CD8-positive, alpha-beta memory T cell (primary cell): ENCODE measurements around the gene CYBB. TPM values are rescaled to one million over a fixed set of nuclear protein-coding genes. Genes with fewer than 3 reads are reported as not detected.

Source experiments
- CTCF ChIA-PET: fragments of 350-600 bp; sonication (Branson Sonifier 250); formaldehyde crosslinking; loops from one replicate; lab custom pipeline; 2021; ENCODE audit warnings: antibody characterized with exemption; lab: Charles Lee
- POLR2A ChIA-PET: fragments of 350-600 bp; sonication (Branson Sonifier 250); formaldehyde crosslinking; loops from one replicate; lab custom pipeline; 2021; ENCODE audit warnings: antibody characterized with exemption; lab: Charles Lee
- DNase-seq, 5 donors: peaks; one replicate each; pipeline versions ENCODE4 v3.0.0 to v3.0.0-alpha.2; 2020 to 2022; ENCODE audit warnings: mixed read lengths in 1 of 5
- H3K27ac ChIP-seq: one replicate; pipeline ENCODE4 v1.7.0; 2013; ENCODE audit warnings: low read depth, mild to moderate bottlenecking, low read length, moderate library complexity
- H3K27me3 ChIP-seq: 2 replicates; pipeline ENCODE4 v1.7.0; 2013; ENCODE audit warnings: low read length, mild to moderate bottlenecking; ENCODE audit not compliant: insufficient read depth, poor library complexity, severe bottlenecking
- H3K36me3 ChIP-seq: 2 replicates; pipeline ENCODE4 v1.7.0; 2013; ENCODE audit warnings: mild to moderate bottlenecking, low read length, moderate library complexity; ENCODE audit not compliant: insufficient read depth
- H3K4me1 ChIP-seq: 2 replicates; pipeline ENCODE4 v1.7.0; 2013; ENCODE audit warnings: mild to moderate bottlenecking, low read length, moderate library complexity; ENCODE audit not compliant: insufficient read depth
- H3K4me3 ChIP-seq: 2 replicates; pipeline ENCODE4 v1.7.0; 2013; ENCODE audit warnings: mild to moderate bottlenecking, low read length
- H3K9me3 ChIP-seq: 2 replicates; pipeline ENCODE4 v1.7.0; 2013; ENCODE audit warnings: mild to moderate bottlenecking, low read length
- H3K27ac Mint-ChIP-seq, 8 donors: one replicate each; pipeline ENCODE4 v1.8.0; 2020 to 2021; ENCODE audit warnings: mixed read lengths in 8 of 8, mild to moderate bottlenecking in 6 of 8, inconsistent platforms in 3 of 8, moderate library complexity in 3 of 8
- H3K27me3 Mint-ChIP-seq, 2 donors: one replicate each; pipeline ENCODE4 v1.8.0; 2020 to 2021; ENCODE audit warnings: mixed read lengths in 2 of 2, mild to moderate bottlenecking in 1 of 2, moderate library complexity in 1 of 2
- H3K36me3 Mint-ChIP-seq, 3 donors: one replicate each; pipeline ENCODE4 v1.8.0; 2020 to 2021; ENCODE audit warnings: mixed read lengths in 3 of 3, inconsistent platforms in 1 of 3, mild to moderate bottlenecking in 1 of 3
- H3K4me1 Mint-ChIP-seq, 3 donors: one replicate each; pipeline ENCODE4 v1.8.0; 2020 to 2021; ENCODE audit warnings: mixed read lengths in 3 of 3, inconsistent platforms in 1 of 3, mild to moderate bottlenecking in 1 of 3
- H3K4me3 Mint-ChIP-seq, 7 donors: one replicate each; pipeline ENCODE4 v1.8.0; 2020 to 2021; ENCODE audit warnings: mixed read lengths in 7 of 7, mild to moderate bottlenecking in 6 of 7, moderate library complexity in 4 of 7, inconsistent platforms in 2 of 7
- H3K9me3 Mint-ChIP-seq, 5 donors: one replicate each; pipeline ENCODE4 v1.8.0; 2020 to 2022; ENCODE audit warnings: mixed read lengths in 5 of 5, mild to moderate bottlenecking in 3 of 5, moderate library complexity in 2 of 5, inconsistent platforms in 1 of 5
- polyA plus RNA-seq: library from polyadenylated mRNA; unstranded; fragments of 300-500 nt; fragmentation: Illumina TruSeq; gene quantifications from one replicate; pipeline ENCODE4 v1.2.3, GENCODE V29; 2021
- total RNA-seq, 2 experiments: library from RNA; stranded (reverse); gene quantifications; one replicate each; pipeline ENCODE4 v1.2.3, GENCODE V29; 2021

Gene CYBB
- total and polyA plus RNA-seq, 3 experiments from 2014 or later = 3.0 to 3.7 TPM; not detected in 1

DNA sequence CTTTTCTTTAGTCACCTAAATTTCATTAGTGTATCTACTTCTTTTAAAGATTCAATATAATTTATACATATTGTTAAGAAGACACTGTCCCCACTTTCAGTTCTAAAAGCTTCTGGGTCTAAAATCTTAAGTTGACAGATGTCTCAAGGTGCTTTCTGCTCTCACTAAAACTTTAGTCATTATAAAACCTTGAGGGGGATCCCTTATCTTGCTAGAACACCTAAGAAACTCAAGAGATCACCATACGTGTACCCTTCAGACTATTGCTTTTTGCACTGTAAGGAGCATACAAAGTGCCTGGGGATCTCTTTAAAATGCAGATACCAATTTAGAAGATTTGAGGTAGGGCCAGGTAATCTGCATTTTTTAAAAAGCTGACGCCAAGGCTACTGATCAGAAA is 30.1 kb downstream of the CYBB start:
- H3K27me3 ChIP-seq = no peaks in the 10 kb centered on the region
- H3K36me3 ChIP-seq = no peaks in the 10 kb centered on the region
- peaks cover 0 to 6% of the 10 kb centered on the region in 2 donors for H3K27me3 Mint-ChIP-seq
- no peak for DNase-seq
- POLR2A ChIA-PET = no interaction called here
- H3K4me3 ChIP-seq = no peak overlapping the region
- no peak overlapping the region for H3K27ac ChIP-seq
- H3K4me1 Mint-ChIP-seq = no peaks in the 10 kb centered on the region
- no peak overlapping the region for H3K27ac Mint-ChIP-seq
- no peaks in the 10 kb centered on the region for H3K9me3 ChIP-seq
- CTCF ChIA-PET = no interaction called here
- H3K36me3 Mint-ChIP-seq = no peaks in the 10 kb centered on the region
- no peaks in the 10 kb centered on the region for H3K9me3 Mint-ChIP-seq
- no peaks in the 10 kb centered on the region for H3K4me1 ChIP-seq
- H3K4me3 Mint-ChIP-seq = no peak overlapping the region

DNA sequence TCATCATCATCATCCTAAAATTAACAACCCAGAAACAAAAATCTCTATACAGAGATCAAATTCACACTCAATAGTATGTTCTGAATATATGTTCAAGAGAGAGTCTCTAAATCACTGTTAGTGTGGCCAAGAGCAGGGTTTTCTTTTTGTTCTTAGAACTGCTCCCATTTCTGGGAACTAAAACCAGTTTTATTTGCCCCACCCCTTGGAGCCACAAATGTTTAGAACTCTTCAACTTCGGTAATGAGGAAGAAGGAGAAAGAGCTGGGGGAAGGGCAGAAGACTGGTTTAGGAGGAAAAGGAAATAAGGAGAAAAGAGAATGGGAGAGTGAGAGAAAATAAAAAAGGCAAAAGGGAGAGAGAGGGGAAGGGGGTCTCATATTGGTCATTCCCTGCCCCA is 32.3 kb downstream of the CYBB start:
- Histone ChIP-seq H3K4me1 (no peaks in the 10 kb centered on the region), H3K36me3 (no peaks in the 10 kb centered on the region), H3K9me3 (no peaks in the 10 kb centered on the region), H3K27ac (no peak overlapping the region), H3K4me3 (no peak overlapping the region), H3K27me3 (no peaks in the 10 kb centered on the region)
- no peak for DNase-seq
- no peak overlapping the region for H3K4me3 Mint-ChIP-seq
- H3K27me3 Mint-ChIP-seq = peaks cover 8 to 9% of the 10 kb centered on the region in 2 donors
- no peaks in the 10 kb centered on the region for H3K4me1 Mint-ChIP-seq
- ChIA-PET CTCF (no interaction called here), POLR2A (no interaction called here)
- no peak overlapping the region for H3K27ac Mint-ChIP-seq
- H3K36me3 Mint-ChIP-seq = no peaks in the 10 kb centered on the region
- H3K9me3 Mint-ChIP-seq = no peaks in the 10 kb centered on the region

DNA sequence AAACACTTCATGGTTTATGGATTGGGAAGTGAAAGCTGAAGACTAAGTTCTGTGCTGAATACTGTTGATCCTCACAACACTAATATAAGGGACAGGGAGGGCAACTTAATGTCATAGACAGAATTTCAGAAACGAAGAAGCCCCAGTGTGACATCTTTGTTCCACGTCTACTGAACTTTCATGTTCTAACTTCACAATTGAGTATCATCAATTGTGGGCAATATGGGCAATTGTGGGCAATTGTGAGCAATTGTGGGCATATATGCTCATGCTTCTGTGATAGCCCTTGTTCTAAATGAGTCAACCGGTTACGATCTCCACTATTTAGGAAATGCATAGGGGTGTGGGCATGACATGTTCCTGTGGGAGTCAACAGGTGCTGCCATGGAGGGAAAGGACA is 33.7 kb downstream of the CYBB start:
- no peak overlapping the region for H3K27ac ChIP-seq

GRCh38 chrX:37815366-37815765 is 35.5 kb downstream of the CYBB start:
- CTCF ChIA-PET = no interaction called here
- no peaks in the 10 kb centered on the region for H3K4me1 ChIP-seq
- no peaks in the 10 kb centered on the region for H3K9me3 ChIP-seq

More for the DNA sequence above, 33.7 kb downstream of the CYBB start:
- H3K9me3 ChIP-seq = no peaks in the 10 kb centered on the region
- Mint-ChIP-seq H3K4me3 (no peak overlapping the region), H3K36me3 (no peaks in the 10 kb centered on the region), H3K27me3 (peaks cover 7 to 9% of the 10 kb centered on the region in 2 donors), H3K9me3 (no peaks in the 10 kb centered on the region), H3K4me1 (no peaks in the 10 kb centered on the region), H3K27ac (no peak overlapping the region)
- POLR2A ChIA-PET = no interaction called here
- no peaks in the 10 kb centered on the region for H3K36me3 ChIP-seq
- DNase-seq = no peak
- no peaks in the 10 kb centered on the region for H3K4me1 ChIP-seq
- CTCF ChIA-PET = no interaction called here
- H3K4me3 ChIP-seq = no peak overlapping the region
- H3K27me3 ChIP-seq = no peaks in the 10 kb centered on the region

DNA sequence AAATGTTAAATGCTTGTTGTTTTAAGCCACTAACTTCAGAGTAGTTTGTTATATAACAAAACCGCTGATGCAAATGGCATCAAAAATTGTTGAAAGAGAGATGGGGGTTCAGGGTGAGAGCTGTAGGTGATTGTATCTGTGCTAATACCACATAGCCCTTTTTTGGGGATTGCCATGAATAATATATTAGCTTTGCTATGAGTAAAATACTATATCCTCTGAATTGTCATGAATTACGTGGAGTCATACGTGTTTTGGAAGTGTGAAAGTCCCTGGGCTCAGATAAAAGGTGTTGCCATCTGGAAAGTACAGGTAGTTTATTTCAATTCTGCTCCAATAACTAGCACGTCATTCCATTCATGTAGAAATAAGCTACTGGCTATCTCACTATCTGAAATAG is 36.9 kb downstream of the CYBB start:
- H3K4me1 ChIP-seq = no peaks in the 10 kb centered on the region
- no peaks in the 10 kb centered on the region for H3K36me3 Mint-ChIP-seq
- H3K27me3 Mint-ChIP-seq = peaks cover 9% of the 10 kb centered on the region in 2 donors
- no peak for DNase-seq
- CTCF ChIA-PET = no interaction called here
- H3K36me3 ChIP-seq = no peaks in the 10 kb centered on the region
- no peak overlapping the region for H3K4me3 Mint-ChIP-seq
- no peaks in the 10 kb centered on the region for H3K9me3 ChIP-seq
- POLR2A ChIA-PET = no interaction called here
- H3K4me1 Mint-ChIP-seq = no peaks in the 10 kb centered on the region
- no peak overlapping the region for H3K27ac Mint-ChIP-seq
- H3K27me3 ChIP-seq = no peaks in the 10 kb centered on the region
- no peaks in the 10 kb centered on the region for H3K9me3 Mint-ChIP-seq
- H3K27ac ChIP-seq = no peak overlapping the region
- no peak overlapping the region for H3K4me3 ChIP-seq

More at GRCh38 chrX:37815366-37815765, 35.5 kb downstream of the CYBB start:
- POLR2A ChIA-PET = no interaction called here
- Mint-ChIP-seq H3K27me3 (peaks cover 9% of the 10 kb centered on the region in 2 donors), H3K9me3 (no peaks in the 10 kb centered on the region), H3K4me1 (no peaks in the 10 kb centered on the region), H3K36me3 (no peaks in the 10 kb centered on the region), H3K27ac (no peak overlapping the region), H3K4me3 (no peak overlapping the region)
- H3K27ac ChIP-seq = no peak overlapping the region
- no peaks in the 10 kb centered on the region for H3K36me3 ChIP-seq
- no peaks in the 10 kb centered on the region for H3K27me3 ChIP-seq
- H3K4me3 ChIP-seq = no peak overlapping the region
- no peak for DNase-seq

GRCh38 chrX:37817176-37817575 is 37.3 kb downstream of the CYBB start:
- Histone ChIP-seq H3K4me1 (no peaks in the 10 kb centered on the region), H3K27me3 (no peaks in the 10 kb centered on the region), H3K9me3 (no peaks in the 10 kb centered on the region), H3K27ac (no peak overlapping the region), H3K4me3 (no peak overlapping the region), H3K36me3 (no peaks in the 10 kb centered on the region)
- CTCF ChIA-PET = no interaction called here
- no peak for DNase-seq
- H3K27ac Mint-ChIP-seq = no peak overlapping the region
- H3K36me3 Mint-ChIP-seq = no peaks in the 10 kb centered on the region
- no peak overlapping the region for H3K4me3 Mint-ChIP-seq
- H3K9me3 Mint-ChIP-seq = no peaks in the 10 kb centered on the region
- peaks cover 6 to 9% of the 10 kb centered on the region in 2 donors for H3K27me3 Mint-ChIP-seq
- H3K4me1 Mint-ChIP-seq = no peaks in the 10 kb centered on the region
- POLR2A ChIA-PET = no interaction called here

DNA sequence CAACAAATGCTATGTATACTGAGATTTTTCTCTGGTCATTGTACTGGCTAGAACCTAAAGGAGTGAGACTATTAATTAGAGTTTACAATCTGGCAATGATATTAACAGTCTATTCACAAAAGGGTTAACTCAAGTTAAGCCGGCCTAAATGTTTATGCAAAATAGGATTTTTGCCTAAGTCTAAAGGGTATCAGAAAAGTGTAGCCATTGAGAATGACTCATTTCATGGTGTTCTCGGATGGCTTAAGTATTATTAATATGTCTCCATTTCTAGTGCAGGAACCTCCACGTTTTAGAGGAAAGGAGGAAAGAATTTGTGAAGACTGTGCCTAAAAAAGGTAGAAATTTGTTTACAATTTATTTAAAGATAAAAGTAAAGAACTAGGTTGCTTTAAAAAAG is 37.7 kb downstream of the CYBB start:
- no peaks in the 10 kb centered on the region for H3K9me3 Mint-ChIP-seq
- CTCF ChIA-PET = no interaction called here
- H3K27me3 Mint-ChIP-seq = peaks cover 6 to 9% of the 10 kb centered on the region in 2 donors
- Histone ChIP-seq H3K4me1 (no peaks in the 10 kb centered on the region), H3K27ac (no peak overlapping the region), H3K4me3 (no peak overlapping the region), H3K9me3 (no peaks in the 10 kb centered on the region), H3K36me3 (no peaks in the 10 kb centered on the region), H3K27me3 (no peaks in the 10 kb centered on the region)
- no peaks in the 10 kb centered on the region for H3K36me3 Mint-ChIP-seq
- no peaks in the 10 kb centered on the region for H3K4me1 Mint-ChIP-seq
- H3K4me3 Mint-ChIP-seq = no peak overlapping the region
- POLR2A ChIA-PET = no interaction called here
- no peak for DNase-seq
- no peak overlapping the region for H3K27ac Mint-ChIP-seq

GRCh38 chrX:37818031-37818430 is 38.2 kb downstream of the CYBB start:
- no peaks in the 10 kb centered on the region for H3K36me3 Mint-ChIP-seq
- ChIA-PET POLR2A (no interaction called here), CTCF (no interaction called here)
- peaks cover 6 to 9% of the 10 kb centered on the region in 2 donors for H3K27me3 Mint-ChIP-seq
- Histone ChIP-seq H3K4me1 (no peaks in the 10 kb centered on the region), H3K27me3 (no peaks in the 10 kb centered on the region), H3K36me3 (no peaks in the 10 kb centered on the region), H3K27ac (no peak overlapping the region), H3K4me3 (no peak overlapping the region), H3K9me3 (no peaks in the 10 kb centered on the region)
- no peaks in the 10 kb centered on the region for H3K4me1 Mint-ChIP-seq
- no peak for DNase-seq
- H3K4me3 Mint-ChIP-seq = no peak overlapping the region
- no peaks in the 10 kb centered on the region for H3K9me3 Mint-ChIP-seq
- peak overlapping the region in 1 of 8 donors; percentile 19 for H3K27ac Mint-ChIP-seq

- Histone ChIP-seq H3K27me3 (no peaks in the 10 kb centered on the region), H3K4me1 (peaks cover 9% of the 10 kb centered on the region), H3K4me3 (no peak overlapping the region), H3K9me3 (no peaks in the 10 kb centered on the region), H3K27ac (no peak overlapping the region), H3K36me3 (no peaks in the 10 kb centered on the region)
- peaks cover 11 to 15% (median 14%) of the 10 kb centered on the region in 3 donors for H3K4me1 Mint-ChIP-seq
- ChIA-PET CTCF (interaction anchor here (0.9 kb wide), 1 partner anchor 75 kb away, joined by 4 read pairs; no protein-coding TSS in a partner anchor), POLR2A (no interaction called here)
- peaks cover 0 to 2% (median 0%) of the 10 kb centered on the region in 3 donors for H3K36me3 Mint-ChIP-seq
- no peak for DNase-seq
- peaks cover 3 to 6% of the 10 kb centered on the region in 2 donors for H3K27me3 Mint-ChIP-seq
- H3K9me3 Mint-ChIP-seq = no peaks in the 10 kb centered on the region
- no peak overlapping the region for H3K4me3 Mint-ChIP-seq
- no peak overlapping the region for H3K27ac Mint-ChIP-seq
Measured at GRCh38 chrX:37820646-37821045, 40.8 kb downstream of the CYBB start.
